ENCODE measurements around the gene STX16.

GRCh38 chr20:58616411-58616810 is 34.7 kb upstream of the STX16 start:
- no peak for TF ChIP-seq POLR2A (IDR thresholded peaks at IDR 0.05)
- TF ChIP-seq CTCF (IDR thresholded peaks at IDR 0.05), result no peak

Data from gastroesophageal sphincter (tissue), 3 donors.